Measurements from ENCODE around the gene PTPRT. TPM values are rescaled to one million over a fixed set of nuclear protein-coding genes. Genes with fewer than 3 reads are reported as not detected.

Gene PTPRT
- total RNA-seq, 2 experiments from 2014 or later, result not detected

- no peak for DNase-seq
- no peaks in the 10 kb centered on the region for H3K4me1 Mint-ChIP-seq
- H3K36me3 Mint-ChIP-seq, result no peaks in the 10 kb centered on the region
- H3K27me3 Mint-ChIP-seq, result peaks cover 3% of the 10 kb centered on the region
- H3K4me3 Mint-ChIP-seq, result no peak overlapping the region
- no peak overlapping the region for H3K27ac Mint-ChIP-seq
- peaks cover 2% of the 10 kb centered on the region for H3K9me3 Mint-ChIP-seq
These were observed 998.4 kb downstream of the PTPRT start for GRCh38 chr20:42191140-42191860.

DNA sequence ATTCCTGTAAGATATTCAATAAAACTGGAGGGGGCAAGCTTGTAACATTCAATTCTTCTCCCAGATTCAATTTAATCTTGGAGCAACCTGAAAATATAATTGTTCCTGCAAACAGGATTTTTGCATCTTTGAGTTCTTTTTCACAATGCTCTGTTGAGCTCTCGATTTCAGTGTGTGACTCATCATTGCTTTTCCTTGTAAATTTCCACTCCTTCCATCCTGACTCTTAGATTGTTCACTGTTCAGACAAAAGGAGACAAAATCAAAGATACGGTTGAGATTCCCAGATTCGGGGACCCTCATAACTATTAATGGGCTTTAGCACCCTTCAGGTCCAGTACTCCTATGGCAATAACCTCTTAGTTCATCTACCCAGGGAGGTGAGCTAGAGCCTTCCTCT is 999.6 kb downstream of the PTPRT start:
- Mint-ChIP-seq H3K4me1 (no peaks in the 10 kb centered on the region), H3K27ac (no peak overlapping the region), H3K36me3 (no peaks in the 10 kb centered on the region), H3K9me3 (peaks cover 2% of the 10 kb centered on the region), H3K27me3 (peaks cover 3% of the 10 kb centered on the region), H3K4me3 (no peak overlapping the region)
- no peak for DNase-seq

GRCh38 chr20:42186337-42186736 is 1003.4 kb downstream of the PTPRT start:
- H3K4me1 Mint-ChIP-seq, result no peaks in the 10 kb centered on the region
- peaks cover 3% of the 10 kb centered on the region for H3K9me3 Mint-ChIP-seq
- peaks cover 3% of the 10 kb centered on the region for H3K27me3 Mint-ChIP-seq
- no peak for DNase-seq
- H3K27ac Mint-ChIP-seq, result no peak overlapping the region
- H3K36me3 Mint-ChIP-seq, result no peaks in the 10 kb centered on the region
- no peak overlapping the region for H3K4me3 Mint-ChIP-seq

- no peaks in the 10 kb centered on the region for H3K4me1 Mint-ChIP-seq
- no peak overlapping the region for H3K4me3 Mint-ChIP-seq
- no peaks in the 10 kb centered on the region for H3K27me3 Mint-ChIP-seq
- peaks cover 3% of the 10 kb centered on the region for H3K9me3 Mint-ChIP-seq
- no peaks in the 10 kb centered on the region for H3K36me3 Mint-ChIP-seq
- no peak overlapping the region for H3K27ac Mint-ChIP-seq
- DNase-seq, result no peak
These were observed 1006.6 kb downstream of the PTPRT start for GRCh38 chr20:42183147-42183546.

- H3K36me3 Mint-ChIP-seq, result no peaks in the 10 kb centered on the region
- H3K4me3 Mint-ChIP-seq, result no peak overlapping the region
- peaks cover 1% of the 10 kb centered on the region for H3K9me3 Mint-ChIP-seq
- no peak overlapping the region for H3K27ac Mint-ChIP-seq
- no peak for DNase-seq
- H3K4me1 Mint-ChIP-seq, result no peaks in the 10 kb centered on the region
- H3K27me3 Mint-ChIP-seq, result no peaks in the 10 kb centered on the region
These were observed 1008.6 kb downstream of the PTPRT start for GRCh38 chr20:42181064-42181463.

- Mint-ChIP-seq H3K4me1 (no peaks in the 10 kb centered on the region), H3K36me3 (no peaks in the 10 kb centered on the region), H3K27ac (no peak overlapping the region), H3K9me3 (peaks cover 1% of the 10 kb centered on the region), H3K27me3 (no peaks in the 10 kb centered on the region), H3K4me3 (no peak overlapping the region)
- no peak for DNase-seq
These were observed 1009.9 kb downstream of the PTPRT start for GRCh38 chr20:42179768-42180167.

DNA sequence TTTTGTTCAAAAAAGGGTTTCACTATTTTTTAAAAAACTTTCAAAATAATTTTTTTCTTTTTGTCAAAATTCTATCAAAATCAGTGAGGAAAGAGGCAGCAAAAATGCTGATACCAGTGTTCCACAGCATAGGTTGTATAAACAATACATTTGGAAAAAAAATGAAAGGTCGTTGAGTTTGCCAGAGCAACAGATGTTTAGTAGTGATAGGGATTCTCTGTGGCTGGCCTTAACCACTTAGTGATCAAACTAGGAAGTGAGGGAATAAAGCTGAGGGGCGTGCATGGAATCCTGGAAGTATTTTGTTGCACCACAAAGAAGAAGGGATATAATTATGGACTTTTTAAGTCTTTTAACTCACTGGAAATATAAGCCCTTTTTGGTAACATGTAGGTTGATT is 1016.3 kb downstream of the PTPRT start:
- no peaks in the 10 kb centered on the region for H3K27me3 Mint-ChIP-seq
- no peak overlapping the region for H3K4me3 Mint-ChIP-seq
- DNase-seq, result no peak
- no peaks in the 10 kb centered on the region for H3K36me3 Mint-ChIP-seq
- H3K4me1 Mint-ChIP-seq, result no peaks in the 10 kb centered on the region
- no peak overlapping the region for H3K27ac Mint-ChIP-seq
- no peaks in the 10 kb centered on the region for H3K9me3 Mint-ChIP-seq

DNA sequence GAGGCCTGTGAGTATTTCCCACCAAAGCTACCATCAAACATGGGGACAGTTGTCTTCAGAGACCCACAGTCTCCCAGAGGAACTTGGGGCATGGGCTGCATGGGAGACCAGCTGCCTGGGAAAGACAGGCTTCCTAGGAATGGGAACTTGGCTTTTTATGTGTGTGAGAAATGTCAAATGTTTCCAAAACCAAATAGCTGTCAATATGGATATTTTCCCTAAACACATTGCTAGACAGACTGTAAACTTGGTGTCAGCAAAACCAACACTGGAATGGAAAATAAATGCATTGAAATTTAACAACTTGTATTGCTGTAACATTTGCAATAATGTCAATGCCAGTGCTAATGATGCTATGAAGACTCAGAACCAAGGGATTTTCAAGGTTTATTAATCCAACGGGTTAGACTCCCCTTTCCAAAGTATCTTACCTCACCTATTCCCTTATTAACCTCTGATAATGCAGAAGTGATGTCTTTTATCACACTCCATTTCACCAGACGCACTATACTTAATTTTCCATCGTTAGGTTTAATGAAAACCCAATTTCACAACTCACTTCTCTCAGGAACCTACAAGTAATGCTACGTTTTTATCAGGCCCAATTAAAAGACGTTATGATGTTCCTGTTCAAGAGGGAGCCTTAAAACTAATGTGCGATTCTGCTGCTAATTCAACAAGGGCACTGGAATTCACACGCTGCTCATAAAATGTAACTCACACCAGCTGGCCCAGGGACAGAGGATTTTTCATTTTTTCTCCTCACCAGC is 1025.4 kb downstream of the PTPRT start:
- Mint-ChIP-seq H3K27ac (no peak overlapping the region), H3K27me3 (peaks cover 4% of the 10 kb centered on the region), H3K4me1 (no peaks in the 10 kb centered on the region), H3K36me3 (no peaks in the 10 kb centered on the region), H3K4me3 (no peak overlapping the region), H3K9me3 (no peaks in the 10 kb centered on the region)
- DNase-seq, result no peak

- H3K36me3 Mint-ChIP-seq, result no peaks in the 10 kb centered on the region
- no peak overlapping the region for H3K27ac Mint-ChIP-seq
- H3K4me1 Mint-ChIP-seq, result no peaks in the 10 kb centered on the region
- no peak overlapping the region for H3K4me3 Mint-ChIP-seq
- no peaks in the 10 kb centered on the region for H3K27me3 Mint-ChIP-seq
- DNase-seq, result no peak
- no peaks in the 10 kb centered on the region for H3K9me3 Mint-ChIP-seq
These were observed 1028.4 kb downstream of the PTPRT start for GRCh38 chr20:42161228-42161829.

- no peaks in the 10 kb centered on the region for H3K4me1 Mint-ChIP-seq
- H3K27me3 Mint-ChIP-seq, result no peaks in the 10 kb centered on the region
- no peak overlapping the region for H3K27ac Mint-ChIP-seq
- no peaks in the 10 kb centered on the region for H3K9me3 Mint-ChIP-seq
- no peak overlapping the region for H3K4me3 Mint-ChIP-seq
- H3K36me3 Mint-ChIP-seq, result no peaks in the 10 kb centered on the region
- no peak for DNase-seq
These were observed 1029.9 kb downstream of the PTPRT start for GRCh38 chr20:42159808-42160207.

- no peak for DNase-seq
- H3K9me3 Mint-ChIP-seq, result no peaks in the 10 kb centered on the region
- H3K36me3 Mint-ChIP-seq, result no peaks in the 10 kb centered on the region
These were observed 1031.4 kb downstream of the PTPRT start for GRCh38 chr20:42158272-42158671.

DNA sequence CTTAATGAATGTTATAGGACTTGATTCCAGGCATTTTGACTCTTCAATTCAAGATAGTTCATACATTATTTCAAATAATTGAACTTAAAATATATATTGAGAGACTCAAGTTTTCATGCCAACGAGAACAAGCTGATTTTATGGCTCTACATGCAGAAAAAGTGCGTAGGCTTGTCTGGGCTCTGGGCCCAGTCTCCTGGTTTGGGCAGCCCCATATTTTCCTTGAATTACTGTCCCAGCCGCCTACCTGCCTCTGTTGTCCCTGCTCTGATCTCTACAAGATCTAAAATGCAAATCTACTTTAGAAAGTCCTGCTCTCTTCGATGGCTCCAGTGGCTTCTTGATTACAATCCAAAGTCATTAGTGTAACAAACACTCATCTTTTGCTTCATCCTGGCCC is 1034.1 kb downstream of the PTPRT start:
- Mint-ChIP-seq H3K4me1 (no peaks in the 10 kb centered on the region), H3K27ac (no peak overlapping the region), H3K36me3 (no peaks in the 10 kb centered on the region), H3K27me3 (no peaks in the 10 kb centered on the region), H3K4me3 (no peak overlapping the region), H3K9me3 (no peaks in the 10 kb centered on the region)
- DNase-seq, result no peak

More at GRCh38 chr20:42158272-42158671, 1031.4 kb downstream of the PTPRT start:
- Mint-ChIP-seq H3K27me3 (no peaks in the 10 kb centered on the region), H3K4me3 (no peak overlapping the region), H3K4me1 (no peaks in the 10 kb centered on the region), H3K27ac (no peak overlapping the region)

DNA sequence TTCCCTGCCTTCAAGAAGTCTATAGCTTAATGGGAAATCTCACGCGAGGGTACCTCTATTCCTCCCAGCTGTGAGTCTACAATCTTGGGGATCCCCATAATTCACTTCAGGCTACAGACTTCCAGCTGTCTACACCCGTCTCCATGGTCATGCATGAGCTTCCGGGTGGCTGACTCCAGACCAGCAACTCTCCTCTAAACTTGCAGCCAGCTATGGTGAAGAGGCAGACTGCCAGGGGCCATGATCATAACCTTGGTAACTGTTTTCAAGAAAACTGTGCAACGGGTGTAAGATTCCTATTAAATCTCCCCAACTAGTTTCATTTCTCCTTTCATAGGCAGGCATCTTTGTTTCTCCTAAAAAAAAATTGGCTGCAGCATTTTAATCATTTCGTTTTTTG is 1037.1 kb downstream of the PTPRT start:
- Mint-ChIP-seq H3K36me3 (no peaks in the 10 kb centered on the region), H3K27me3 (no peaks in the 10 kb centered on the region), H3K4me1 (no peaks in the 10 kb centered on the region), H3K4me3 (no peak overlapping the region), H3K9me3 (no peaks in the 10 kb centered on the region), H3K27ac (no peak overlapping the region)
- no peak for DNase-seq

DNA sequence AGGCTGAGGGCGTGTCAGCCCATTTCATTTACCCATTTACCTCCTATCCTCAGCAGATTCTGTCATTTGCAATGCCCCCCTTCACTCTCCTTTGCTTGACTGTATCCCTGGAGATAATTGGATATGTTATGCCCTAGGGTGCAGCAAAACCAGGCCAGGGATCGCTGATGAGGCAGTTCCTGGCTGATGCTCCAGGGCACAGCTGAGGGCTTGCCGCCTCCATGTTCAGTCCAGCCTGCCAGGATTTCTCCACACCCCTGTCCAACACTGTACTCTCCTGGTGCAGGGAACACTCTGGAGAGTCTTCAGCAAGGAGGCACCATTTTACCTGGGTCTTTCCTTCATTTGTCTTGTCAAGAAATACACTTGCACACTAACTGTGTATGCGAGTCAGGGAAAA is 1039.5 kb downstream of the PTPRT start:
- no peaks in the 10 kb centered on the region for H3K36me3 Mint-ChIP-seq
- no peaks in the 10 kb centered on the region for H3K9me3 Mint-ChIP-seq
- H3K27me3 Mint-ChIP-seq, result no peaks in the 10 kb centered on the region
- no peaks in the 10 kb centered on the region for H3K4me1 Mint-ChIP-seq
- H3K27ac Mint-ChIP-seq, result no peak overlapping the region
- DNase-seq, result no peak
- H3K4me3 Mint-ChIP-seq, result no peak overlapping the region

DNA sequence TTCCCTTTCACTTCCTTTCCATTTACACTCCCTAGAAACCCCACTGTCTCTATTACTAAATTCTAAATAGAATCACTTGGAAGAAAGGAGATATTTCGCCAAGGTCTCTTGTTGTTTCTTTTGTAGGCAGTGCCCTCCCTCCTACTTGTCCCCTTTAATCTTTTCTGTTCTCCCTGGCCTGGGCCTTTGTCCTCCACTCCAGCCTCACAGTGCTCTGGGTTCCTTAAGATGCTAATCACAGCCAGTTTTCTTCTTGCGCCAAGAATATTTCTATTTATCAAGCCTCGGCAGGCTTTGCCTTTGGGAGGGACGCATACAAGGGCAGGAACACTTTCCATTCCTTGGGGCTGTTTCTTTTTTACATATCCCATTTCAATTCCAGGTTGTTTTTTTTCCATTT is 1051.0 kb downstream of the PTPRT start:
- Mint-ChIP-seq H3K4me3 (no peak overlapping the region), H3K27ac (no peak overlapping the region), H3K27me3 (peaks cover 4% of the 10 kb centered on the region), H3K36me3 (no peaks in the 10 kb centered on the region), H3K4me1 (no peaks in the 10 kb centered on the region), H3K9me3 (no peaks in the 10 kb centered on the region)
- no peak for DNase-seq
